DMS153 treated with DMSO at 0.1 percent for 48 hours (cell line): ENCODE results near the gene ZFHX3.

ENCODE experiments used
- DNase-seq: peaks from one replicate; lab custom pipeline; 2025; ENCODE audit not compliant: unreplicated experiment; lab: John Stamatoyannopoulos, UW

Gene ZFHX3

DNA sequence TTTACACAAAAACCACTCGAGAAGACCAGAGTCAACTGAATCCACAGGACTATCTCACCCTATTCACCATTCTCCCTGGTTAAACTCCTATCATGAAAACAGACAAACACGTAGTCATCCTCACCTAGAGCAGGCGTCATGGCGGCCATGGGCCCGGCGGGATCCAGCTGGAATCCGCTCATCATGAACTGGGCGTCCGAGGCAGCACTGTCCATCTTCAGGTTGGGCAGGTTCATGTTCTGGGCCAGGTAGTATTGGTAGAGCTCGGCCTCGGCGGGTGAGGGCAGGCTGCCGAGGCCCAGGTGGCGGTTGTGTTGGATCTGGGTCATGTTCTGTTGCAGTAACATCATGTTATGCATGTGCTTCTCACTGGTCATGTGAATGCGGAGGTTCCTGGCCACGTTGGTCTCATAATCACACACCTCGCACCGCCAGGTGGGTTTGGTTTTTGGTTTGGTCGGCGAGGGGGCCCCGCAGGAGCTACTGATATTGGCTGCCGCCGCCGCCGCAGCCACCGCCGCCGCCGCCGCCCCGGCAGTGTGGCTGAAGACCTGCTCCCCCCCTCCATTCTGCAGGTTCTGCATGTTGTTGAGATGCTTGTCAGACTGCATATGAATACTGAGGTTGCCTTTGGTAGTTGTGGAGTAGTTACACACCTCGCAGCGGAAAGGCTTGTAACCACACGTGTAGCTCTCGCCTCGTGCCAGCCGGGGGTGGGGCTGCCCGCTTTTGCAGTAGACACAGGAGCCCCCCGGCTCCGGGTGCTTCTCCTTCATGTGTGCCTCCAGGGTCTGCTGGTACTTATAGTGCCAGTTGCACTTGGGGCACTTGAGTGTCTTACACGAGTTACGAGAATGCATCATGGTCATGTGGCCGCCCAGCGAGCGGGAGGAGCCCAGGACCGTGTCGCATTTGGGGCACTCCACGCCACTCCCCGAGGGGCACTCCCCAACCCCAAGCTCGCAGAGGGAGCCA, 90.3 kb downstream of the ZFHX3 start:
- DNase-seq = no peak

- DNase-seq = no peak
Measured at GRCh38 chr16:72956124-72957064, 91.5 kb downstream of the ZFHX3 start.

DNA sequence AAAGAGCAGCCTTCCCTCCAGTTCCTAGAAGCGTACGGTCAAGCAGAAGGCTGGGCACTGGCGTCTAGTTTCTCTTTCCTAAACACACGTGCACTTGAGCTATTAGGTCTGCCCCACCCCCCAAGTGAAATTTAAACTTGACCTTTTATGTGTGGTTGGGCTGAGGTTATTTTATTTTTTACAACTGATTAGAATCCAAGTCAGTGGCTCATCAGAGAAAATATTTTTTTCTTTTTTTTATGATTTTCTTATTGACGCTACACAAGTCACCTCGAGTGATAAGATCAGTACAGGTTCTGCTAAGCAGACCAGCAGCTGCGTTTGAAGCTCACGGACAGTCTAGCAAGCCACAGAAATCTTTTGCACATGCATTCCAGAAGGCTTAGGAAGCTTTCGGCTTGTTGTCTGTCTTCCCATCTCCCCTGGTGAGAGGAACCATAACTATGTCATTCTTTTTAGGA, 95.1 kb downstream of the ZFHX3 start:
- DNase-seq = no peak

DNA sequence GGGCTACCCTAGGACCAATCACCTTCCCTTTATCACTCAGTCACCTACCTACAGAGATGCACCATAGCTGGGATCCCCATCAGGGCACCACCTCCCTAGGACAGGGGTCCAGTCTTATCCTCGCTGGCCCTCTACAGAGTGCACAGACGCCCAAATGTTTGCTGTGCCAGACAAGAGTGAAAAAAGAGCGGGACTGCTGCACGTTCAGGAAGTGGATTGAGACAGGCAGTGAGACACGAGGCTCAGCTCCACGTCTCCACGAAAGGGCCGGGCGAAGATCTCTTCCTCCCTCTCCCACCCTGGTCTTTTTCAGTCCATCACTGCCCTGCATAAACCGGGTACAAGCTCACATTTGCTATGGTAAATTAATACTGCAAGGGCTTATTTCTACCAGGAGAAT, 95.5 kb downstream of the ZFHX3 start:
- no peak for DNase-seq

- no peak for DNase-seq
Measured at GRCh38 chr16:72951916-72952315, 96.0 kb downstream of the ZFHX3 start.

- DNase-seq = no peak
Measured at GRCh38 chr16:72950669-72951068, 97.3 kb downstream of the ZFHX3 start.

DNA sequence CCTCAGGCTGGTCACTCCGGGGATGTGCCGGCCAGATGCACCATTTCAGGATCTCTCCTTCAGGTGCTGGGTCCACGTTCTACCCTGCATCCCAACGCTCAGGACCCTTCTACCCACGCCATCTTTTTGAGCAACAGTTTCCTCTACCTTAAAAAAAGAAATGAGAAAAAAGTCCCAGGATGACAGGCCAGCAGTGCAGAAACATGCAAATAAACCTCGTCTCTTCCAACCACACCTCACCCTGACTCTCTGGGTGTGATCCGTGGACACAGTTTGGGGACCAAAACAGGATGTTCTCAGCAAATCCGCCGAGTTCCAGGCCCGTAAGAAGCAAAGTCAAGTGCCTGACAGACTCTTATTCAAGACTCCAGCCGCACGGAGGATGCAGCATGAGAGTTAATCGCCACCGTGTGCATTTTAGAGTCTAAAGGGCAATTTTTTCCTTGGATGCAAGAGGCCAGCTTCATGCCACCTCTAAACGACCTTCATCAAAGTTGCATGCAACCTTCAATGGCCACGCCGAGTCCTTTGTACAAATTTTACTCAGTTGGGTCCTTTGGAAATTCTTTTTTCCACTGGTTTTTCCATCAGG, 99.6 kb downstream of the ZFHX3 start:
- DNase-seq = no peak

- DNase-seq = no peak
Measured at GRCh38 chr16:72947379-72948237, 100.3 kb downstream of the ZFHX3 start.

DNA sequence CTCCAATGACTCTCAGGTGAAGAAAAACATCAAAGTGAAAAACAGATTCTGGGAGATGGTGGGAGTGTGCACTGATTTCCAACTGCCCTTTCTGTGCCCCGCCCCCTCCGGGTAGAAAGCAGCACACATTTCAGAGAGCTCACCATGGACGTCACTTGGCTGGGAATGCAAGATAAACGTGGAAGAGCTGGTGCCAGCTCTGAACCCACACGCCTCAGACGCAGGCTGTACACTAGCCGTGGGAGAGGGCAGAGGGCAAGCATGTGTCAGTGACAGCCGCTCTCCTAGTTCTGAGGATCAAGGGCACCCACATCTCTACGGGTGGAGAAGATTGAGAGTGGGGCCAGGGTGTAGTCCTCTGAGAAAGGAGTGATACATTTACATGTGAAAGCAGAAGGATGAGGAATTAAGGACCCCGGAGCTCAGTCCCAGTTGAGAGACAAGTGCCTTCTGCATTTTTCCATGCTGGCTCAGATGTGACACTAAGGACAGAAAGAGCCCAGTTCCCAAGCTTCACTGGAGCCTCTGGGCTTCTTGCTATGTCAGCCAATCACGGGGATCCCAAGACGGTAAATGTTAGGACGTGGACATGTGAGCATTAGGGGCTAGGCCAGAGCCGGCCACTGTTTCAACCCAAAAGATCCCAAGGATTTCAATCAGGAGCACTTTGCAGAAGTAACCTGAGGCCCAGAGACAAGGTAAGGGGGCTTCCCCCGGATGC, 101.3 kb downstream of the ZFHX3 start:
- no peak for DNase-seq

DNA sequence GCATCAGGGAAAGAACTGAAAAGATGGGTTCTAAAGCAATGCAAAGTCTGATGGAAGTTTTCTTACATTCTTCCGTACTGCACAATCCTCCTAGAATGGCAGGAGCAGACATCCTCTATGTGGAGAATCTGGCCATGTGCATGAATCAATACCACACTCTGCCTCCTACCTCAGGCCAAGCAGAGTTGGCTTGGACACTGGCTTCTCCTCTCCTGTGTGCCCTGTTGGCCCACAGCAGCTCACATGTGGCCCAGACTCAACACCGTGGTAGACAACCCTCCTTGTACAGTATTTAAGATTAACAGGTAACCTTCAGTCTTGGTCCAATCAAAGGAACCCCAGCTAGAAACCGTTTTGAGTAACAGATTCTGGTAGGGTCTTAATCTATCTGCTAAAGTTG, 101.9 kb downstream of the ZFHX3 start:
- DNase-seq = no peak

DNA sequence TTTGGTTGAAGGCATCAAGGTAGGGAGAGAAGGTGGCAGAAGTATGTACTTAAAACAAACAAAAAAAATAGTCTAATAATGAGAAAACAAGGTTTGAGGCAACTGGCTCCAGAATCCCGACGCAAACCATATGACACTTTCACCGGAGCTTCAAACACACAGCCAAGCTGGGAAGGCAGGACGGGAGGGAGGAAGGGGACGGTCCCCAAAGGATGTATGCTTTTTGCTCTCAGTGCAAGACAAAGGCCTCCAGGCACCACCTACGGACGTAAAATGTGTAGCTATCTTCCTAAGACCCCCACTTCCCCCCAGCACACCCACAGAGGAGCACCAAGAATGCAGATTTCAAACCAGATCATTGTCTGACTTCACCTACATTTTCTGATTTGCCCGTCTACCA, 102.3 kb downstream of the ZFHX3 start:
- DNase-seq = no peak

DNA sequence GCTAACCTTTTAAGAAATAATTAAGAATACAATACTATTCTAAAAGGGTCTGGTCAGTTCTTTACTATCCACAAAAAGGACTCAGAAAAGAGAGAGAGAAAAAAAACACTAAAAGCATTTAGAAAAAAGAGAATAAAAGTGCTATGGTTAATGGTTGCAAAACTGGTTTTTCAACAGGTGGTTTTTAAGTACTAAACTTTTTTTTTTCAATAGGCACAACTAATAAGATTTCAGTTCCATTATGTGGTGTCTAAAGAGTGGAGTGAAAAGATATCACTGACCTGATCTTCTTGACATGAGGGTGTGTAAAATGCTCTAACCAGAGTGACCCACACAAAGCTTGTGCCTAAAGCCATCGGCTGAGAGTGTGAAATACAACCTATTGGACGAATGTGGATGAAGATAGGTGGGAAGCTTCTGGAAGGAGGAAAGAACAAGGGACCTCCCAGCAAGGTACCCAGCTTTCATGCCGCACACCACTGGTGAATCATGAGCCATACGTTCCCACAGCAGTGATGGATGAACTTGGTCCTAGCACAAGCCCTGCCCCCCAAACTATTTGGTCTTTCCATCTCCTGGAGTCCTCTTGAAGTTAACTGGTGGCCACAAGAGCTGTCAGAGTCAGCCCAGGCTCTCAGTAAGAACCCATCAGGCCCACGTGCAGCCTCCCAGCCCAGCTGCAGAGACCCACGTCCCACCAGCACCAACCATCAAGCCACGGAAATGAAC, 103.0 kb downstream of the ZFHX3 start:
- no peak for DNase-seq

GRCh38 chr16:72942021-72942420, 105.9 kb downstream of the ZFHX3 start:
- no peak for DNase-seq

DNA sequence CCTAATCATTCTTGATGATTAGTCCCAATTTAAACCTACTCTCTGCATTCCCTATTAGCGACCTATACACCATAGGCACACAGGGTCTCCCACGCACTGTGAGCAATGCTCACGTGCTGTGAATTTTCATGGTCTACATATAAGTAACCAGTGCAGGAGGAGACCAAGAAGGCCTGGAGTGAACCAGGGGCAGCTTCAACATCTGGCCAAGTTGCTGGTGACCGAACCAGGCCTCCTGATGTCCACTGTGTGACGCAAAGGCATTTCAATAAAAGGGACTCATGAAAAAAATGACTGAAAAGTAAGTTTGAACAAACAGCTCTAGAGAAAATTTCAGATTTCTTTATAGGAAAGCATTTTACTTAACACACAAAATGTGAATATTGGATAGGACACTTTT, 107.0 kb downstream of the ZFHX3 start:
- no peak for DNase-seq

DNA sequence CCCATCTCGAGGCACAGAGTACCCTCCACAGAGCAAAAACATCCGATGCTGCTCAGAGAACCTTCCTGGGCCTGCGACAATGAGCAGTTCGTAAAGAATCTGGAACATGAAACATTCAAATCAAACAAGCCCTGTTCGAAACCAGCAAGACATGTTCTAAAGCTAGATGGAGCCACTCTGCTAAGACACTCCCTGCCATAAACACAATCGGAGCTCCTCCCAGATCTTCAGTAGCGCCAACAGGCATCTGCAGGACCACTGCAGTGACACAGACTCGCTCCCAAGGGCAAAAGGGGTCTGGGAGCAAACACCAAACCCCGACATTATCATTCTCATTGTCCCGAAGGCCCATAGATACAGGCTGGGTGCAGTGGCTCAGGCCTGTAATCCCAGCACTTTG, 108.7 kb downstream of the ZFHX3 start:
- DNase-seq = no peak

DNA sequence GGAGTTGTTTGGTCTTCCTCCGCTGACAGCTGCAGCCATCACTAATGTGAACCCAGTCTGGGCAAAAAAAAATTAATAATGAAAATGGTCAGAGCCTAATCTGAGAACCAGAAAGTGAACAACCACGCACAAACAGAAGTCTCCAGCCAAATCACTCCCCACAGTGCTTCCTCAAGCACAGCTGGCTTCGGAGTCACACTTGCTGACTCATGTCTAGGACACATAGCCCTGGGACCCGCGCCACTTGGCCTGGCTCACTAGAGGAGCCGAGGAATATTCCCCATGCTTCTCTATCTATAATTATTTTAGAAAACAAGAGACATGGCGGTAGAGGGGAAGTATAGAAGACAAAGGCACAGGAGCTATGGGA, 109.1 kb downstream of the ZFHX3 start:
- DNase-seq = no peak

- no peak for DNase-seq
Measured at GRCh38 chr16:72937916-72938794, 109.8 kb downstream of the ZFHX3 start.

- no peak for DNase-seq
Measured at GRCh38 chr16:72937360-72937759, 110.6 kb downstream of the ZFHX3 start.
